NCI-H187 treated with DMSO at 0.1 percent for 48 hours (cell line): ENCODE results near the gene AGFG2.

Source experiments
- DNase-seq: peaks from one replicate; lab custom pipeline; 2025; lab: John Stamatoyannopoulos, UW

The AGFG2 gene

DNA sequence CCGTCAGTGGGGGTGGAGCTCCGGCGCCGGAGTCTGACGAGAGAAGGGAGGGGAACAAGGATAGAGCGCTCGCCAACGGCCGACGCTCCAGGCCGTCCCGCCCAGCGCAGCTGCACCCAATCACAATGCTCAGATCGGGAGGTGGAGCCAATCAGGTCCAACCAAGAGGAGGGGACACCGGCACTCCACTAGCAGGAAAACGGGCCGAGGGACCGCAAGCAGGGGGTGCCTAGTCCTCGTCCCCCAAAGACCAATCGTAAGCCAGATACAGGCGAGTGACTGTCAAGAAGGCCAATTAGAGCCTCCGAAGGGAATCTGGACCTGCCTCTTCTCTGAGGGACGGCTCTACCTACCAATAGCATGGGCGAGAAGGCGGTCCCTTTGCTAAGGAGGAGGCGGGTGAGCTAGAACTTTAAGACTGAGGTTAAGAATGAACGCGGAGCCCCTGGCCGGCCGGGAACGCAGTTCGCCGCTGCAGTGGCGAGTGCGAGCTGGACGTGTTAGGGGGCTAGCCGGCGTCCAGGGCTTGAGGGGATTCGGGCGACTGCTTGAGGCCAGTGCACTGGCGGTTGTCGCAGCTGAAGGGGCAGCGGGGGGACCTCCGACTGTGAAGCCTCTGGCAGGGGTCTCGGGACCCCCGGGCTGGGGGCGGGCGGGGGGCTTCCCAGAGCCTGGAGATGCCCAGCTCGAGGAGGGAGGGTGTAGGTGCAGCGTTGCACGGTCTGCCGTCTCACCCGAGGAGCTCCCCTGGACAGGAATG, 47.4 kb downstream of the AGFG2 start, which contains the start of gene FBXO24:
Gene FBXO24, plus strand, starts transcription at position 63 of the 760 bp plus-strand sequence. Its CDS starts 298 bp downstream, at position 361.
- DNase-seq: peak; percentile 98

DNA sequence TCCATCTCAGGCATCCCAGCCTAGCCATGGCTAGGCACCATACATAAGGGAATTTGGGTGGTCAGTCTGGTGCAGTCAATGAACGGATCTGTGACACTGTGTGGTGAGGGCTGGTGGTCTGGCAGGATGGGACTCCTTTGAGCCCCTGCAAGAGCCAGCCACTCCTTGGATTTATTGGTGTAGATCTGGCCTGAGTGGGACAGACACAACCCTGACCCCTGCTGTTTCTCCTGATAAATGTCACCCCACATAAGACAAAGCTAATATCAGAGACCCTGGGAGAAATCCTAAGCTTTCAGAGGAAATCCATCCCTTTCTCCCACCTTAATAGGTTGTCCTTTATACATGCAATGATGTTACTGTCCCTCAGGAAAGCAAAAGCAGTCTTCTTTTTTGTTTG, 49.4 kb downstream of the AGFG2 start:
- DNase-seq: no peak

DNA sequence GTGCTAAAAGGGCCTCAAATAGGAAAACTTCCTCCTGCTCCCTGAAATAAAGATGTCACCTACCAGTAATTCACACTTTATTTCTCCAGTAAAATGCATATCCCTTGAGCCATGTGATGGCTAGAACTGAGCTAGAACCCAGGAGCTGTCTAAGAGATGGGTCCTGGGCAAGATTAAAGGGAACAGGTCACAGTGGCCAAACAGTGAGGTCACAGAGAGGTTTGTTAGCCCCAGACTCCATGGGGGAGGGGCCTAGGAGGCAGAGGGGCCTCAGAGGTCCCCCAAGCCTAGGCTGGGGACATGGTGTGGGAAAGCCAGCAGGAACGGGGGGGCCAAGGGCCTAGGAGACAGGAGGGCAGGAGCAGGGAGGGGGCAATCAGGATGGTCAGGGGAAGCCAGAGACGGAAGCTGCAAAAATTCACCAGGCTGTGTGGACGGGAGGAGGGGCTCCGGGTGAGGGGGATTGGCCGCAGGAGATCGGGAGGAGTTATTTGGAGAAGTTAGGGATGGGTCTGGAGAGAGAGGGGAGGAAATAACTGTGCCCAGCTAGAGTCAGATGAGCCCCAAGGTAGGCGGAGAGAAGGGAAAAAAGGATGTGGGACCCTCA, 50.4 kb downstream of the AGFG2 start:
- DNase-seq: no peak

DNA sequence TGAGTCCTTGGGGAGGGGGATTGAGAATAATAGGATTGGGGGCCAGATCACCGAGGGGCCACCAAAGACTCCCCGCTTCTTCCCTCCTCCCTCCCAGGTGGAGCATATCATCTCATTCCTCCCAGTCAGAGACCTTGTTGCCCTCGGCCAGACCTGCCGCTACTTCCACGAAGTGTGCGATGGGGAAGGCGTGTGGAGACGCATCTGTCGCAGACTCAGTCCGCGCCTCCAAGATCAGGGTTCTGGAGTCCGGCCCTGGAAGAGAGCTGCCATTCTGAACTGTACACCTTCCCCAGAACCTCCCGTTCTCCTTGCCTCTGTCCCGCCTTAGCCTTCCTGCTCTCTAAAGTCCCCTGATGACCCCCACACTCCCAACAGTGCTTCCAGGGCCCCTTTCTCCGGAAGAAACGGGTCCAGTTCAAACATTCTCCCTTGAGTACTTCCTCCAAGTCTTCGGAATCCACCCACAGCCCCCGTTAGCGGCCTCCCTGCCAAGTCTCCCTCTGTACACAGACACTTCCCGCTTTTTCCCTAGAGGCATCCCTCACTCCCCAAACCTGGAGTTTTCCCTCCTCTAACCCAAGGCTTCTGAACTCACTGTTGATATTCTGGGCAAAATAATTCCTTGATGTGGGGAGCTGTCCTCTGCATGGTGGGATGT, 51.2 kb downstream of the AGFG2 start:
- no peak for DNase-seq

DNA sequence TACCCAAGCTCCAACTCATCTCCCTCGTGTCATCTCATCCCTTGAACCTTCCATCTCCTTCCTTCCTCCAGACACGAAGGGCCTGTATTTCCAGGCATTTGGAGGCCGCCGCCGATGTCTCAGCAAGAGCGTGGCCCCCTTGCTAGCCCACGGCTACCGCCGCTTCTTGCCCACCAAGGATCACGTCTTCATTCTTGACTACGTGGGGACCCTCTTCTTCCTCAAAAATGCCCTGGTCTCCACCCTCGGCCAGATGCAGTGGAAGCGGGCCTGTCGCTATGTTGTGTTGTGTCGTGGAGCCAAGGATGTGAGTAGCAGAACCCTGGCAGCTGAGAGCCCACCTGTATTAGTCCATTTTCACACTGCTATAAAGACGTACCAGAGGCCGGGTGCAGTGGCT, 52.6 kb downstream of the AGFG2 start:
- no peak for DNase-seq

DNA sequence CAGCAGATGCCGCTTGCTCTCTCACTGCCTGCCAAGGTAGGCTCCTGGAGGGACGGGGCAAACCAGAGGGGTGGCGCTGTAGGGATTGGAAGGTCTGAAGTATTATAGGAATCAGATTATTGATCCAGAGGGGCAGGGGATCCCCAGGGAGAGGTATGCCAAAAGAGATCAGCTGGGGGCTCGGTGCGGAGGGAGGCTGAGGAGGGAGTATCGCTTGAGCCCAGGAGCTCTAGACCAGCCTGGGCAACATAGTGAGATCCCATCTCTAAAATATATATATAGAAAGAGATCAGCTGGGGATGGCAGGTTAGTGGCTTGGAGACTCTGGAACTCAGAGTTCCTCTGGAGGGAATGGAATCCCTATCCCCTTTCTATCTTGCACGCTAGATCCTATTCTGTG, 56.2 kb downstream of the AGFG2 start:
- DNase-seq: no peak

DNA sequence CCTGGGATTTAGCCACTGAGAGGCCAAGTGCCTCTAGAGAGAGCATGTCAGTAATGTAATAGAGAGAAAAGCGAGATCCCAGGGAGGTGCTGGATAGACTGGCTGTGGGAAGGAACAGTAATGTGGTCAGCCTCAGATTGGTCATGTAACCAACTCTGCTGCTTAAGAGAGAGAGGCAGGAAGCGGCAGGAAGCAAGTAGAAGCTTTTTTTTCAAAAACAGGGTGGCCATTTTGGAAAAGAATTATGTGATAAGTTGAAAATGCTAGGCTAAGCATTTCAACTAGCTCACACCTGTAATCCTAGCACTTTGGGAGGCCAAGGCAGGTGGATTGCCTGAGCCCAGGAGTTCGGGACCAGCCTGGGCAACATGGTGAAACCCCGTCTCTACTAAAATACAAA, 59.4 kb downstream of the AGFG2 start:
- no peak for DNase-seq

DNA sequence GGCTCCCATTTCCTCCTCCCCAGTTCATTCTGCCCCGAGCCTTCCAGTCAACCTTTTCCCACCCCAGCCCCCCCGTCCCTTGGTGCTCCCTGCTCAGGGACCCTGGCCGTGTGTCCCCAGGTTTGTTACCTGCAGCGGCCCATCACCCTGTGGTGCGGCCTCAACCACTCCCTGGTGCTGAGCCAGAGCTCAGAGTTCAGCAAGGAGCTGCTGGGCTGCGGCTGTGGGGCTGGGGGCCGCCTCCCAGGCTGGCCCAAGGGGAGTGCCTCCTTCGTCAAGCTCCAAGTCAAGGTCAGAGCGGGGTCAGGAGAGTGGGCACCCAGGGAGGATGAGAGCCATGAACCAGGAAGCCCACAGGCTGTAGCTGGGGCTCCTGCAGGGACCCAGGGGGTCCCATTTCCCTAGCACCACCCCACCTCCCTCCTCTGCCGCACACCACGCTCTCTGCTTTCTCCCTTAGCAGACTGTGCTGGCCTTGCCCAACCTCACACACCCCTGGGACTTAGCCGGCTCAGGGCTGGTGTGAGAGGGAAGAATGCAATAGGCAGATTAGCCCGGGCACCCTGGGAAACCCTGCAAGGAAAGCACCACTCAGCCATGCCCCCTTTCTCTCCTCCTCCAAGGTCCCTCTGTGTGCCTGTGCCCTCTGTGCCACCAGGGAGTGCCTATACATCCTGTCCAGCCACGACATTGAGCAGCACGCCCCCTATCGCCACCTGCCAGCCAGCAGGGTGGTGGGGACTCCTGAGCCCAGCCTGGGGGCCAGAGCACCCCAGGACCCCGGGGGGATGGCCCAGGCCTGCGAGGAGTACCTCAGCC, 61.1 kb downstream of the AGFG2 start:
- no peak for DNase-seq

DNA sequence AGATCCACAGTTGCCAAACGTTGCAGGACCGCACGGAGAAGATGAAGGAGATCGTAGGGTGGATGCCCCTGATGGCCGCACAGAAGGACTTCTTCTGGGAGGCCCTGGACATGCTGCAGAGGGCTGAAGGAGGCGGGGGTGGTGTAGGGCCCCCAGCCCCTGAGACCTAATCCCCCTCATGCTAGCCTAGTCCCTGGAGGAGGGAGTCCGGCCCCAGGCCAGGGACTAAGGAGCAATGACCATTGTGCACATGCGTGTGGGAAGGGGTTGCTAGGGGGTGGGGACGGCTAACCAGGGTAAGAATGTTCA, 61.7 kb downstream of the AGFG2 start:
- no peak for DNase-seq

DNA sequence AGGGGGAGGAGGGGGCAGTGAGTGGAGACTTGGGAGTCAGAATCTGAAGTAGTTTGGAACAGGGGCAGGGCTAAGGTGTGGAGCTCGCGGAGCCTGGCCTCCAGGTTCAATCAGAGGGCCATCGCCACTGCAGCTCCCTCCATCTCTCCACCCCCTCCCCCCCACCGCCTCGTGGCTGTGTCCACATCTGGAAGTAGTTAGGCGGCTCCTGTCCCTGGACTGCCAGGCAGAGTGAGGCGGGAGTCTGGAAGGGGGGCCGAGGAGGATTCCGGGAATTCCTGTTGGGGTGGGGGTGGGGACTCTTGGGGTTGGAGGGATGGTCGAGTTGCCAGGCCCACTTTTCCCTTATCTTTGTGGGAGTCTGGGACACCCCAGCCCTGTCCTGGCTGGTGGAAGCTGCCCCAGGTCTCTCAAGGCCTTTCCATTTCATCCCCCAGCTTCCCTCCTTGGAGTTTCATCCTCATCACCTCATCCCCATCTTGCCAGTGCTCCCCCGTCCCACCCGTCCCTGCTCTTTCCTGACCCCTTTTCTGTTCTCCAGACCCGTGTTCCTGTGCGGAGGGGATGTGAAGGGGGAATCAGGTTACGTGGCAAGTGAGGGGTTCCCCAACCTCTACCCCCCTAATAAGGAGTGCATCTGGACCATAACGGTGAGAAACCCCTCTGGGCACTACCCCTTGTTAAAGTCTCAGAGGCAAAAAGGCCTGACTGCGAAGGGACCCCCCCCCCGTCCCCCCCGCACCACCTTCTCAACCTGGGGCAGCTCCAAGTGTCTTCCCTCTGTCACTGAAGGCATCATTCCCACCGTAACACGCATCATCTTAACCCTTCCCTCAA, 64.1 kb downstream of the AGFG2 start:
- no peak for DNase-seq

DNA sequence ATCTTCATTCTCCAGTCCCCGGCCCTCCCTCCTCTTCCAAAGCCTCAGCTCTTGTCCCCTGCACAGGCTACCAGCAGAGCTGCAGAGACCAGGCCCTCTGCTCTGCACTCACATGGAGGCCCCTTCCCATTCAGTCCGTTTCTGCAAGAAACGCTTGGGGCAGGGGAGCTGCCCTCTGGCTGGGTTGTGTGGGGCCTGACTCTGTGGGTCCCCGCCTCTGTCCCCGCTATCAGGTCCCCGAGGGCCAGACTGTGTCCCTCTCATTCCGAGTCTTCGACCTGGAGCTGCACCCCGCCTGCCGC, 64.7 kb downstream of the AGFG2 start:
- no peak for DNase-seq

DNA sequence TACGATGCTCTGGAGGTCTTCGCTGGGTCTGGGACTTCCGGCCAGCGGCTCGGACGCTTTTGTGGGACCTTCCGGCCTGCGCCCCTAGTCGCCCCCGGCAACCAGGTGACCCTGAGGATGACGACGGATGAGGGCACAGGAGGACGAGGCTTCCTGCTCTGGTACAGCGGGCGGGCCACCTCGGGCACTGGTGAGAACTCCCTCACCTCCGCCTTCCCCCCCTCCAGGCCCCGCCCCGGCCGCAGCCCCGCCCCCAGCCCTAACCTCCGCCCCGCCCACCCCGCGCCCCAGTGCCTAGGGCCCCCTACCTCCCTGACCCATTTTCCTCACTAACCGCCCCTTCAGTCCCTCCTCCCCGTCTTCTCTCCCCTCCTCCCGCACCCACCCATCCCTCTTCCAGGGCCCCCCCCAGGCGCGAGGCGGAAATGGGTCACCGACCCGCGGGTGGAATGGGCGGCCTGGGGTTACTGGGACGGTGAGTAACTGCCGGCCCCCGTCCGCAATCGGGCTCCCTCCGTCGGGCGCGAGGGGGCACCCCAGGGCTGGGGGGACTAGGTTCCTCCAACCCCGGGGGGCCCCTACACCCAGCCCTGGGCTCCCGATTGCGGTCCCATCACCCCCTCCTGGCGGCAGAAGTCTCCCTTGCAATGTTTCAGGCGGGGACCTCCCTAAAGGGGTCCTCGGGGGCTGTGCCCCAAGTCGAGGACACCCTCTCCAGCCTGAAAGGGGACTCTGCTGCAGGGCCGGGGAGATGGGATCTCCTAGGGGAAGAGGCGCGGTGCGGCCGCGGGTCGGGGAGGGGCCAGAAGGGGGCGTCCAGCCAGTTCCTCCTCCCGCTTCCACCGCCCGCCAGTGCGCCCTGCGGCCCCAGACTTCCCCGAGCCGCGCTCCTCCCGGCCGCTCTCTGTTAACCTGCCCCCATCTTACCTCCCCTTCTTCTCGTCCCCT, 65.3 kb downstream of the AGFG2 start:
- DNase-seq: no peak

DNA sequence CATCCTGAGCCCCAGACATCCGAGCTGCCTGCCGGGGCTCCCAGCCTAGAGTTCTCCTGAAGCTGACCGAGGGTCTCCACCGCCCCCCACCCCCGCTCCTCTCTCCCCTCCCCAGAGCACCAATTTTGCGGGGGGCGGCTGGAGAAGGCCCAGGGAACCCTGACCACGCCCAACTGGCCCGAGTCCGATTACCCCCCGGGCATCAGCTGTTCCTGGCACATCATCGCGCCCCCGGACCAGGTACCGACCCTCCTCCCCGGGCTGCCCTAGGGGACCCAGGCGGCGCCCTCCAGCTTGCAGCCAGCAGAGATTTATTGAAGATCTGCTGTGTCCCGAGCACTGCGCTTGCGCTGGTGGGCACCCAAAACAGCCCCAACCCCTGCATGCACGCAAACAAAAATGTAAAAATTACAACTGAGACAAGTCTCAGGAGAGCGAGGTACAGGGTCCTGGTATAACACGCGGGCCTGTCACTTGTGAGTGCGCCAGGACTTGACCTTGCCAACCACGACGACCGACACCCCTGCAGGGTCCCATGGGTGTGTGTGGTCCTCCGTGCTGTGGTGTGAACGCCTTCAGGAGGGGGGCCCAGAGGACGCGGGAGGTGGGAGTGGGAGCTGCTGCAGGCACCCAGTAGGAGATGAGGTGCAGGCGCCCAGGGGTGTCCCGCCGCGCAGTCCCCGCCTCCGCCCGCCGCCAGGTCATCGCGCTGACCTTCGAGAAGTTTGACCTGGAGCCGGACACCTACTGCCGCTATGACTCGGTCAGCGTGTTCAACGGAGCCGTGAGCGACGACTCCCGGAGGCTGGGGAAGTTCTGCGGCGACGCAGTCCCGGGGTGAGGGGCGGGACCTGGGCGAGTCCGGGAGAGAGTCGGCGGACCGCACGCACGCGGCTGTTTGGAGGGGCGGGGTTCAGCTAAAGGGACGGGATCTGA, 66.2 kb downstream of the AGFG2 start:
- DNase-seq: no peak

DNA sequence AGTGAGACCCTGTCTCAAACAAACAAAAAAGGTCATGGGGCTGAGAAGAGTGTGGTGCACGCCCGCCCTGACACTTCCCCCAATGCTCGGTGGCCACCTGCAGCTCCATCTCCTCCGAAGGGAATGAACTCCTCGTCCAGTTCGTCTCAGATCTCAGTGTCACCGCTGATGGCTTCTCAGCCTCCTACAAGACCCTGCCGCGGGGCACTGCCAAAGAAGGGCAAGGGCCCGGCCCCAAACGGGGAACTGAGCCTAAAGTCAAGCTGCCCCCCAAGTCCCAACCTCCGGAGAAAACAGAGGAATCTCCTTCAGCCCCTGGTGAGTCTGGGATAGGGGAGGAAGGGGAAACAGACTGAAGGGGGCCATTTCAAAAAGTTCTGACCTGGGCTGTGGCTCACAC, 67.3 kb downstream of the AGFG2 start:
- DNase-seq: no peak

DNA sequence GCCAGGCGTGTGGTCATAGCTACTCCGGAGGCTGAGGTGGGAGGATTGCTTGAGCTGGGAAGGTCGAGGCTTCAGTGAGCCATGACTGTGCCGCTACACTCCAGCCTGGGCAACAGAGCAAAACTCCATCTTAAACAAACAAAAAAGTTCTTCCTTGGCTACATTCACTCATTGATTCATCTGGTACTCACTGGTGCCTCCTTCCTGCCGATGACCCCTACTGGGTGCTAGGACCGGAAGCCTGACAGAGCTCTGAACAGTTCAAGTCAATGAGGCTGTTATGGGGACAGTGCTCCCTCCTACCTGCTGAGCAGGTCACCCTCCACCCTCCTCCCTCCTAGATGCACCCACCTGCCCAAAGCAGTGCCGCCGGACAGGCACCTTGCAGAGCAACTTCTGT, 68.1 kb downstream of the AGFG2 start:
- no peak for DNase-seq

DNA sequence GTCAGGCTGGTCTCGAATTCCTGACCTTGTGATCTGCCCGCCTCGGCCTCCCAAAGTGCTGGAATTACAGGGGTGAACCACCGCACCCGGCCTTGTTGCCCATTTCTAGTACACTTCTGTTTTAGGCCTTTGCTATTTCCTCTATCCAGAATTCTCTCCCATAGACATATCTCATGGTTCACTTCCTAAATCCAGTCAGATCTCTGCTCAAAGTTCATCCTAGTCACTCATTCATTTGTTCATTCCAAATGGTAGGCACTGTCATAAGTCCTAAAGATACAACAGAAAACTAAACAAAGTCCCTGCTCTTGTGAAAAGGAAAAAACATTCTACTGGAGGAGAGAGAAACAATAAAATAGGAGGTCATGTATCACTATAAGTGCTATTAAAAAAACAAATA, 71.0 kb downstream of the AGFG2 start:
- DNase-seq: no peak

DNA sequence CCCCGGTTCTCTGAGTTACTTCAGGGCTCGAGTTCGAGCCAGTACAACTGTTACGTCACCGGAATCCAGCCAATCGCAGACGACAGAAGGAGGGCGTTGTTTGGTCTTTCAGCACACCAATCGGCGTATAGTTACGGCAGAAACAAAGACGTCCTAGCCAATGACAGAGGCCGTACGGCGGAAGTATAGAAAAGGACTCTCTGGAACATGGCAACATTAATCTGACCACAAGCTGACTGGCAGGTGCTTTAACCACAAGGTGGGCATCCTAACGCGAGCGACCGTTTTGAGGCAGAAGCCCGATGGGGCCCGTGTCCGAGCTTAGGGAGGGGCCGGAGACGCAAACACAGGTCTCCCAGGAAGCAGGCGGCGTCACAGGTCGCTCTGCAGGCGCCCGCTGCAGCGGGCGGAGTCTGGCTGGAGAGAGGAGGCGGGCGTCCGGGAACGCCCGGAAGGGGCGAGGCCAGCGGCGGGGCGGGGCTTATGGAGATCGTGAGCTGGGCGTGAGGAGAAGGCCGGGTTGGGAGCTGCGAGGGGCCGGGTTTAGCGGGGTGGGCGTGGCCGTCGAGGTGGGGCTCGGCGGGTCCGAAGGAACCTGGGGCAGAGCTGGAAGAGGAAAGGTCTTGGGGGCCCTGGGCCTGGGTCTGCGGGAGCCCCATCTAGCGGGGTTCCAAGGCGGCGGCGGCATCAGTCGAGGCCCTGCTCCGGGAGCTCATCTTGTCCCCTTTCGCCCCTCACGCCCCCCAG, 73.2 kb downstream of the AGFG2 start, which contains the start of gene MOSPD3:
Gene MOSPD3, plus strand, starts transcription at position 558 of the 747 bp plus-strand sequence. CDS start 252 bp downstream, outside the sequence.
- peak; percentile 99 for DNase-seq

DNA sequence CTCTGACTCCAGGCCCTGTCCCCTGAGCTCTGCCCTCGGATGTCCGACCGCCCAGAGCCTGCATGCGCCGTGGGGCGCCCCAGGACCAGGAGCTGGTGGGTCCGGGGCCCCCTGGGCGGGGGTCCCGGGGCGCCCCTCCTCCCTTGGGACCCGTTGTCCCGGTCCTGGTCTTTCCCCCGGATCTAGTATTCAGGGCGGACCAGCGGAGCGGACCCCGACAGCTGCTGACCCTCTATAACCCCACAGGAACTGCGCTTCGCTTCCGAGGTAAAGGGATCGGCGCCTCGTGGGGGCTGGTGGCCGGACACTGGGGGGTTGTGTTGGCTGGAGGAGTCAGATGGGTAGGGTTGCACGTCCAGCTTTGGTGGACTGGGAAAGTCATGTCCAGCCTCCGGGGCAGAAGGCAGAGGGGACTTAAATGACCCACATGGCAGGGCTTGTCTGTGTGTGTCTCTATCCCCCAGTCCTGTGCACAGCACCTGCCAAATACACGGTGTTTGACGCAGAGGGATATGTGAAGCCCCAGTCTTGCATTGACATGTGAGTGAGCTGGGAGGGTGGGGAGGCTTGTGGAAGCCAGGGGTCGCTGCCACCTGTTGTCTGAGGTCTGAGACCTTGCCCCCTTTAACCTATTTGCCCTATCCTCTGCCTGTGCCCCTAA, 73.9 kb downstream of the AGFG2 start:
- no peak for DNase-seq
